Measurements from ENCODE around the gene IQCE. TPM values are rescaled to one million over a fixed set of nuclear protein-coding genes. Genes with fewer than 3 reads are reported as not detected.

The IQCE gene
- total RNA-seq, 1 donor from 2014 or later = 5.2 TPM

- no peak for DNase-seq (ENCODE audit: extremely low spot score in 2 of 2)
- H3K9me3 ChIP-seq = no peaks in the 10 kb centered on the region
- no peaks in the 10 kb centered on the region for H3K27me3 ChIP-seq
- intact Hi-C loops (cut with DNase I) = loop anchor here (10.0 kb wide), 1 partner anchor 80 kb away; the partner anchor contains the start of genes BRAT1 and IQCE
- peak overlapping the region; percentile 85 for H3K27ac ChIP-seq
- peaks cover 91% of the 10 kb centered on the region for H3K4me1 ChIP-seq
- H3K4me3 ChIP-seq = no peak overlapping the region
- TF ChIP-seq CTCF (IDR thresholded peaks at IDR 0.05) (no peak), POLR2AphosphoS5 (IDR thresholded peaks at IDR 0.05; ENCODE audit: insufficient read depth in 1 of 2, low read depth in 1 of 2) (no peak), POLR2A (IDR thresholded peaks at IDR 0.05) (no peak)
- H3K36me3 ChIP-seq = no peaks in the 10 kb centered on the region
These were observed 76.4 kb downstream of the IQCE start for GRCh38 chr7:2635148-2635668.

GRCh38 chr7:2635810-2636701 is 77.3 kb downstream of the IQCE start:
- H3K27me3 ChIP-seq = no peaks in the 10 kb centered on the region
- no peak for TF ChIP-seq CTCF (IDR thresholded peaks at IDR 0.05)
- TF ChIP-seq POLR2AphosphoS5 (IDR thresholded peaks at IDR 0.05; ENCODE audit: insufficient read depth in 1 of 2, low read depth in 1 of 2) = no peak
- TF ChIP-seq POLR2A (IDR thresholded peaks at IDR 0.05) = no peak
- H3K36me3 ChIP-seq = no peaks in the 10 kb centered on the region
- H3K4me1 ChIP-seq = peaks cover 91% of the 10 kb centered on the region
- no peak for DNase-seq (ENCODE audit: extremely low spot score in 2 of 2)
- no peaks in the 10 kb centered on the region for H3K9me3 ChIP-seq
- no peak overlapping the region for H3K27ac ChIP-seq
- intact Hi-C loops (cut with DNase I) = loop anchor here (10.0 kb wide), 1 partner anchor 81 kb away; the partner anchor contains the start of genes BRAT1 and IQCE
- H3K4me3 ChIP-seq = no peak overlapping the region

GRCh38 chr7:2637066-2637471 is 78.3 kb downstream of the IQCE start:
- no peak for DNase-seq (ENCODE audit: extremely low spot score in 2 of 2)
- intact Hi-C loops (cut with DNase I) = loop anchor here (10.0 kb wide), 1 partner anchor 82 kb away; the partner anchor contains the start of genes BRAT1 and IQCE
- H3K36me3 ChIP-seq = no peaks in the 10 kb centered on the region
- no peaks in the 10 kb centered on the region for H3K27me3 ChIP-seq
- no peak for TF ChIP-seq POLR2AphosphoS5 (IDR thresholded peaks at IDR 0.05; ENCODE audit: insufficient read depth in 1 of 2, low read depth in 1 of 2)
- TF ChIP-seq CTCF (IDR thresholded peaks at IDR 0.05) = no peak
- TF ChIP-seq POLR2A (IDR thresholded peaks at IDR 0.05) = no peak
- peaks cover 97% of the 10 kb centered on the region for H3K4me1 ChIP-seq
- H3K27ac ChIP-seq = no peak overlapping the region
- no peak overlapping the region for H3K4me3 ChIP-seq
- no peaks in the 10 kb centered on the region for H3K9me3 ChIP-seq

GRCh38 chr7:2637505-2638223 is 78.9 kb downstream of the IQCE start:
- Histone ChIP-seq H3K4me1 (peaks cover 93% of the 10 kb centered on the region), H3K36me3 (no peaks in the 10 kb centered on the region), H3K27ac (peak overlapping the region; percentile 63), H3K4me3 (peak overlapping the region in 1 of 2 donors; percentile 4), H3K9me3 (no peaks in the 10 kb centered on the region), H3K27me3 (no peaks in the 10 kb centered on the region)
- DNase-seq (ENCODE audit: extremely low spot score in 2 of 2) = no peak
- TF ChIP-seq POLR2A (IDR thresholded peaks at IDR 0.05) (no peak), POLR2AphosphoS5 (IDR thresholded peaks at IDR 0.05; ENCODE audit: insufficient read depth in 1 of 2, low read depth in 1 of 2) (no peak), CTCF (IDR thresholded peaks at IDR 0.05) (no peak)
- intact Hi-C loops (cut with DNase I) = loop anchor here (10.0 kb wide), 1 partner anchor 83 kb away; the partner anchor contains the start of genes BRAT1 and IQCE
